ENCODE data around the gene DAPK2.

DAPK2 gene

DNA sequence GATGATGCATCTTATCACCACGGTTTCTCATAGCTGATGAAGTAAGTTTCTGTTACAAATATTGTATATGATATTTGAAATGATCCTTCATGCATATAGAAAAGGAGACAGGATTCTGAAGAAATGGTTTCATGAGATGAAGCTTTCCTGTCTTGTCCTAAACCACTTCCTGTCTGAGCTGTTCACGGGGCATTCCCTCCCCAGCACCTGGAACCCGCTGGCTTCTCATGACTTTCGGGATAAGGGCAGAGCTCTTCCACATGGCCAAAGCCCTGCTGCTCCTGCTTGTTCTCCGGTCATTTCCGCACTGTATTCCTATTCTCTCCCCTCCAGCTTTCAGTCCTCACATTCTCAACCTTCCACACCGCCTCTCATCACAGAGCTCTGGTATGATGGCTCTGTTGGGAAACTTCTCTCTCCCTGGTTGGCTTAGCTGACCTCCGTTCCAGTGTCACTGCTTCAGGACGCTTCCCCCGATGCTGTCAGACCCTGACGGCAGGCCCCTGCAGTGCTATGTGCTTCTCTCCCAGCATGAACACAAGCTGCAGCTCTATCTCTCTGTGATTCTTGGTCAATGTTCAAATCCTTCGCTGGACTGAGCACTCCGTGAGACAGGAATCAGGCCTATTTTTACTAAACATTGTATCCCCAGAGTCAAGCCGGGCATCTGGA, 125.6 kb downstream of the DAPK2 start:
- H2AFZ ChIP-seq (ENCODE audit: low read depth, low read length): no peak overlapping the region
- H3K27ac ChIP-seq (ENCODE audit: low read length): no peak overlapping the region
- no peak for ATAC-seq (ENCODE audit: insufficient read depth, low read depth)
- H3K4me3 ChIP-seq (ENCODE audit: low read depth in 1 of 2, low read length in 2 of 2): no peak overlapping the region
- no peak overlapping the region for H3K4me2 ChIP-seq (ENCODE audit: insufficient read depth, low read length)
- H3K36me3 ChIP-seq (ENCODE audit: insufficient read depth, low read length): no peaks in the 10 kb centered on the region
- no peaks in the 10 kb centered on the region for H3K79me2 ChIP-seq (ENCODE audit: insufficient read depth, low read length)
- H3K9ac ChIP-seq (ENCODE audit: low read depth, low read length): no peak overlapping the region
- no peaks in the 10 kb centered on the region for H3K9me3 ChIP-seq (ENCODE audit: insufficient read depth, low read length, severe bottlenecking)
- H4K20me1 ChIP-seq (ENCODE audit: insufficient read depth, low read length): no peaks in the 10 kb centered on the region
- H3K27me3 ChIP-seq (ENCODE audit: insufficient read depth, low read length, poor library complexity): peaks cover 4% of the 10 kb centered on the region
- TF ChIP-seq EZH2 (IDR thresholded peaks at IDR 0.05; ENCODE audit: borderline replicate concordance, low read depth, low read length, severe bottlenecking) (no peak), CTCF (IDR thresholded peaks at IDR 0.05; ENCODE audit: borderline replicate concordance, extremely low read depth, low read length, poor library complexity, severe bottlenecking) (no peak)
- DNase-seq: no peak
- H3K4me1 ChIP-seq (ENCODE audit: insufficient read depth, low read length): 0 out of 2 replicates have a peak, but pooled peaks cover 8% of the 10 kb centered on the region

DNA sequence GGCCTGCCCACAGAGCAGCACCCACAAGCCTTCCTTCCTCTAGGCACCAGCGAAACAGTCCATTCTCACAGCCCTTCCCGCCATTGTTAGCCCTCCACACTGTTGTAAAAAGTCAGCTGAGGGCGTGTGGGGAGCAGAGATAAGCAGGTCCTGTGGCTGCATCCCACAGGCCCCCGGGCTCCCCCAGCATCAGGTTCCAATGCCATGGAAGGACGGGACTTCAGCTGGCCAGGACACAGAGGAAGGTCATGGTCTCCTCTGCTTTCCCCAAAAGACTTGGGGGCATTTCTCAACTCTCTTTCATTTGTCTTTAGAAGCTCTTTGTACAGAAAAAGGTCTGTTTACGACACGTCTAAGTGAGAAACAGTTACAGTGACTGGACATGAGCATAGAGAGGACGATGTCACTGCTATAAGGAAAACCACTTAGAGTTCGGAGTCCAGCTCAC, 127.4 kb downstream of the DAPK2 start:
- Histone ChIP-seq H3K27me3 (ENCODE audit: insufficient read depth, low read length, poor library complexity) (peaks cover 4% of the 10 kb centered on the region), H3K36me3 (ENCODE audit: insufficient read depth, low read length) (no peaks in the 10 kb centered on the region), H3K9me3 (ENCODE audit: insufficient read depth, low read length, severe bottlenecking) (no peaks in the 10 kb centered on the region), H2AFZ (ENCODE audit: low read depth, low read length) (no peak overlapping the region), H4K20me1 (ENCODE audit: insufficient read depth, low read length) (no peaks in the 10 kb centered on the region), H3K4me3 (ENCODE audit: low read depth in 1 of 2, low read length in 2 of 2) (no peak overlapping the region), H3K4me2 (ENCODE audit: insufficient read depth, low read length) (no peak overlapping the region), H3K27ac (ENCODE audit: low read length) (no peak overlapping the region), H3K9ac (ENCODE audit: low read depth, low read length) (no peak overlapping the region), H3K4me1 (ENCODE audit: insufficient read depth, low read length) (0 out of 2 replicates have a peak, but pooled peaks cover 8% of the 10 kb centered on the region), H3K79me2 (ENCODE audit: insufficient read depth, low read length) (no peaks in the 10 kb centered on the region)
- no peak for DNase-seq
- no peak for ATAC-seq (ENCODE audit: insufficient read depth, low read depth)
- TF ChIP-seq EZH2 (IDR thresholded peaks at IDR 0.05; ENCODE audit: borderline replicate concordance, low read depth, low read length, severe bottlenecking) (no peak), CTCF (IDR thresholded peaks at IDR 0.05; ENCODE audit: borderline replicate concordance, extremely low read depth, low read length, poor library complexity, severe bottlenecking) (no peak)

GRCh38 chr15:63918317-63918672, 128.0 kb downstream of the DAPK2 start:
- no peaks in the 10 kb centered on the region for H4K20me1 ChIP-seq (ENCODE audit: insufficient read depth, low read length)
- no peak for DNase-seq
- H3K27ac ChIP-seq (ENCODE audit: low read length): no peak overlapping the region

More at GRCh38 chr15:63918317-63918672, 128.0 kb downstream of the DAPK2 start:
- H3K4me3 ChIP-seq (ENCODE audit: low read depth in 1 of 2, low read length in 2 of 2): no peak overlapping the region
- H3K9me3 ChIP-seq (ENCODE audit: insufficient read depth, low read length, severe bottlenecking): no peaks in the 10 kb centered on the region
- no peak overlapping the region for H3K4me2 ChIP-seq (ENCODE audit: insufficient read depth, low read length)
- H3K36me3 ChIP-seq (ENCODE audit: insufficient read depth, low read length): no peaks in the 10 kb centered on the region
- no peak for ATAC-seq (ENCODE audit: insufficient read depth, low read depth)
- H2AFZ ChIP-seq (ENCODE audit: low read depth, low read length): no peak overlapping the region
- 0 out of 2 replicates have a peak, but pooled peaks cover 8% of the 10 kb centered on the region for H3K4me1 ChIP-seq (ENCODE audit: insufficient read depth, low read length)
- H3K79me2 ChIP-seq (ENCODE audit: insufficient read depth, low read length): no peaks in the 10 kb centered on the region
- no peak for TF ChIP-seq CTCF (IDR thresholded peaks at IDR 0.05; ENCODE audit: borderline replicate concordance, extremely low read depth, low read length, poor library complexity, severe bottlenecking)
- no peak for TF ChIP-seq EZH2 (IDR thresholded peaks at IDR 0.05; ENCODE audit: borderline replicate concordance, low read depth, low read length, severe bottlenecking)
- H3K9ac ChIP-seq (ENCODE audit: low read depth, low read length): no peak overlapping the region
- H3K27me3 ChIP-seq (ENCODE audit: insufficient read depth, low read length, poor library complexity): peaks cover 4% of the 10 kb centered on the region
